Cardiac fibroblast (primary cell): Measurements from ENCODE around the gene TFR2.

Source experiments
- DNase-seq, 2 donors: peaks; one replicate each; pipeline versions ENCODE4 v3.0.0 to v3.0.0-alpha.2; 2010; ENCODE audit warnings: low read depth in 2 of 2
- H3K4me3 ChIP-seq, 2 donors: replicated peaks in 1 of 2; 1 replicate in 1 of 2; 2 replicates in 1 of 2; pipeline ENCODE4 v1.5.1; 2011; ENCODE audit warnings: low read depth in 2 of 2, low read length in 2 of 2, mild to moderate bottlenecking in 2 of 2, moderate library complexity in 1 of 2
- TF ChIP-seq, protein P1 (sequence below): IDR thresholded peaks from one replicate; pipeline ENCODE4 v1.5.1; 2011; ENCODE audit warnings: low read depth, mild to moderate bottlenecking, low read length, inconsistent platforms

Gene TFR2

DNA sequence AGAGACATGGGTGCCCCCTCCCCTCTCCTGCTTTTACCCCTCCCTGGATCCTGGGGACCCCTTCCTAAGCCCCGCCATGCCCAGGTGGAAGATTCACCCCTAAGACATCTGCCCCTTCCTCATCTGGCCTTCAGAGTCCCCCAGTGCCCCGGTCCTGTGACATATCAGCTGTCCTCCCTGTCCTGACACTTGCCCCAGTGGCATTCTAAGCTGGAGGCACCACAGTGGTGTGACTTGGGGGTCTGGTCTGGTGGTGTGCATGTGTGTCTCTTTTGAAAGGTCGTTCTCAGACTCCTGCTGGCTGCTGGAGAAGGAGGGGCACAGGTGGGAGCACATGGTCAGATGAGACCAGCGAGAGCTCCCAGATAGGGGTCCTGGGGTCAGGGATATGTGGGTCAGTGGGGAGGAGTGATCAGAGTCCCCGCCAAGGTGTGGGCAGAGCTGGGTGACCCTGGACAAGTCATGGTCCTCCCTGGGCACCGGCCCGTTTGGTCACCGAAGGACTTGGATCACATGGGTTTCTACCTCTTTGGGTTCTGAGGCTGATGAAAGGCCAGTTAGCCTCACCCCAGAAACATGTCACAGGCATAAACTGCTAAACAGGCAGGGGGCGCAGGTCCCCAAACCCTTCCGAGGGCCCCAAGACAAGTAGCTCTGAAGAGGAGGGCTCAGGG lies 645 bp upstream of the TFR2 start:
- TF ChIP-seq, protein P1, sequence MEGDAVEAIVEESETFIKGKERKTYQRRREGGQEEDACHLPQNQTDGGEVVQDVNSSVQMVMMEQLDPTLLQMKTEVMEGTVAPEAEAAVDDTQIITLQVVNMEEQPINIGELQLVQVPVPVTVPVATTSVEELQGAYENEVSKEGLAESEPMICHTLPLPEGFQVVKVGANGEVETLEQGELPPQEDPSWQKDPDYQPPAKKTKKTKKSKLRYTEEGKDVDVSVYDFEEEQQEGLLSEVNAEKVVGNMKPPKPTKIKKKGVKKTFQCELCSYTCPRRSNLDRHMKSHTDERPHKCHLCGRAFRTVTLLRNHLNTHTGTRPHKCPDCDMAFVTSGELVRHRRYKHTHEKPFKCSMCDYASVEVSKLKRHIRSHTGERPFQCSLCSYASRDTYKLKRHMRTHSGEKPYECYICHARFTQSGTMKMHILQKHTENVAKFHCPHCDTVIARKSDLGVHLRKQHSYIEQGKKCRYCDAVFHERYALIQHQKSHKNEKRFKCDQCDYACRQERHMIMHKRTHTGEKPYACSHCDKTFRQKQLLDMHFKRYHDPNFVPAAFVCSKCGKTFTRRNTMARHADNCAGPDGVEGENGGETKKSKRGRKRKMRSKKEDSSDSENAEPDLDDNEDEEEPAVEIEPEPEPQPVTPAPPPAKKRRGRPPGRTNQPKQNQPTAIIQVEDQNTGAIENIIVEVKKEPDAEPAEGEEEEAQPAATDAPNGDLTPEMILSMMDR: no peak
- no peak for DNase-seq
- H3K4me3 ChIP-seq: no peak overlapping the region

DNA sequence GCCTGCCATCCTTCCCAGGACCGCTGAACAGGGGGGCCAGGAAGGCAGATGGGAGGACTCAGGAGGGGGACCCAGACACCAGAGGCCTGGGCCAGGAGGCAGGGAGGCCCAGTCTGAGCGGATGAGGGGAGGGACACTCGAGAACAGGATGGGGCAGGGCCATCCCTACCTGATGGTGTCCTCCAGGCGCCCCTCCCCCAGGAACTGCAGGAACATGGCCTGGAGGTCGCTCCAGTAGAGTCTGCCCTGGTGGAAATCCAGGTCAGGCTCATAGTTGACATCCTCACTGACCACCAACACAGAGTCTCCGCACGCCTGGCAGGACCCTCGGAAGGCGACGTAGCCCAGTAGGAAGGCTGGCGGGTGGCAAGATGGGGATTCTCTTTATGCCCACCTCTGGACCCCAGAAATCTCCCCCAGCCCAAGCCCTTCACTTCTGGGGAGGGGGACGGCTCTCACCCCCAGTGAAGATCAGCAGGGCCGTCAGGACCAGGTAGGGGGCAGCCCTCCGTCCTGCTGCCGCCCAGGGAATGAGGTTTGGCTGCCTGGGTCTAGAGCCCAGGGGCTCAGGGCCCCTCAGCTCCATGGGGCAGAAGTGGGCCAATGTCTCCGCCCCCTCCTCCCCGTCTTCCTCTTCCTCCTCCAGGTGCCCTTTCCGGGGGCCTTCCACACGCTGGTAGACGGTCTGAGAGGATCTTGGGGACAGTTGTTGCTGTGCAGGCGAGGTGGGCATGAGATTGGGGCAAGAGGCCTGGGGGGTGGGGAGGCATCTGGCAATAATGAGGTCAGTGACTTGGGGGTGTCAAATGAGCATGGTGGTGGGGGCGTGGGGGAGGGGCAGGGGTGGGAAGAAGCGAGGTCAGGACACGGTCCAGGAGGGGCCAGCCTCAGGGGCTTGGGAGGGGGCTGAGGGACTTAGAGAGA lies 573 bp downstream of the TFR2 start:
- TF ChIP-seq, protein P1: no peak
- no peak overlapping the region for H3K4me3 ChIP-seq
- DNase-seq: no peak

DNA sequence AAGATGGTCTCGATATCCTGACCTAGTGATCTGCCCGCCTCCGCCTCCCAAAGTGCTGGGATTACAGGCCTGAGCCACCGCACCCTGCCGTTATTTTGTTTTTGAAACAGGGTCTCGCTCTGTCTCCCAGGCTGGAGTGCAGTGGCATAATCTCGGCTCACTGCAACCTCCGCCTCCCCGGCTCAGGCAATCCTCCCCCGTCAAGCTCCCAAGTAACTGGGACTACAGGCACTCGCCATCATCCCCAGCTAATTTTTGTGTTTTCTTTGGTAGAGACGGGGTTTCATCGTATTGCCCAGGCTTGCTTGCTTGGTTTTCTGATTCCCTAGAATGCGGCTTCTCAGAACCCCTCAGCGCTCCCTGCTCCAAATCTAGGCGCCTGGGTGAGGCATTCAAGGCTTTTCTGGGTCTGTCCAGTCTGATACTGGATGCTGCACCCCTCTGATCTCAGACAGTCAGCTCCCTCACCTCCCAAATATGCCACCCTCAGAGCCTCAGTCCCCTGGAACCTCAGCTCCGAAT lies 1.3 kb downstream of the TFR2 start:
- TF ChIP-seq, protein P1: no peak
- DNase-seq: no peak
- H3K4me3 ChIP-seq: no peak overlapping the region

DNA sequence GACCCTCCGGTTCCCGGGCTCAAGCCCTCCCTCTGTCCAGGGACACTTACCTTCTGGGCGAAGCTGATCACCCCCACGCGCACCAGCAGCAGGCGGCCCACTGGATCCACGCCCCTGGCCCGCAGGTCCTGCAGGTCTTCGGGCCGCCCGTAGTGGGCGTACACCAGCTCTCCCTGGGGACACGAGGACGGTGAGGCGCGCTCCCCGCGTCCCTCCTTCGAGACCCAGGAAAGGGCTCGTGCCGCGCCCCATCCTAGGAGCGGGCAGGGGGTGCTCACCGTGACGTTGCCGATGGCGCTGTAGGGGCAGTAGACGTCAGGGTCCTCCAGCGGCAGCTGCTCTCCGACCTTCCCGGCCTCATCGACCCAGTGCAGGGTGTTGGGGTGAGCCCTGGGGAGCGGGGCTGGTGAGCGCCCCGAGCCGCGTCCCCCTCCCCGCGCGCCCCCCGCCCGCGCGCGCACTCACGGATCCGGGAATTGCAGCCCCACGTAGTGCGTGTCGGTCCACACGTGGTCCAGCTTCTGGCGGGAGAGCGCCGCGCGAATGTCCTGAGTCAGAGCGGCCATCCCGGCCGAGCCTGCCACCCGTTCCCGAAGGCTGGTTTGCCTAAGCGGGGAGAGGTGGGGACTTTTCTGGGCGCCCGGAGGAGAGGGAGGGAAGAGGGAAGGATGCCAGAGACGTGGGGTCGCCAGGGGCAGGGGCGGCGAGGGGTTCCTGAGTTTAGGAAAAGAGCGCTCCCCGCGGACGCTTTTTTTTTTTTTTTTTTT lies 8.2 kb downstream of the TFR2 start:
- peak; percentile 23 to 27 for DNase-seq
- peak overlapping the region; percentile 33 to 45 for H3K4me3 ChIP-seq
- TF ChIP-seq, protein P1: peak; percentile 35

DNA sequence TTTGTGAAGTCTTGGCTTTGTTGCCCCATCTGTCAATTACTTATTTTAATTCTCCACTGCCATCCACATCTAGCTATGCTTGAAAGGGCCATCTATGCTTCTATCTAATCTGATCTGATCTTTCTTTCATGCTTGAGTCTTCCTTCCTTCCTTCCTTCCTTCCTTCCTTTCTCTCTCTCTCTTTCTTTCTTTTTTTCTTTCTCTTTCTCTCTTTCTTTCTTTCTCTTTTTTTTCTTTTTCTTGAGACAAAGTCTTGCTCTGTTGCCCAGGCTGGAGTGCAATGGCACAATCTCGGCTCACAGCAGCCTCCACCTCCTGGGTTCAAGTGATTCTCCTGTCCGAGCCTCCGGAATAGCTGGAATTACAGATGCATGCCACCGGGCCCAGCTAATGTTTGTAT lies 11.3 kb downstream of the TFR2 start:
- no peak for DNase-seq
- no peak overlapping the region for H3K4me3 ChIP-seq
- TF ChIP-seq, protein P1: no peak

DNA sequence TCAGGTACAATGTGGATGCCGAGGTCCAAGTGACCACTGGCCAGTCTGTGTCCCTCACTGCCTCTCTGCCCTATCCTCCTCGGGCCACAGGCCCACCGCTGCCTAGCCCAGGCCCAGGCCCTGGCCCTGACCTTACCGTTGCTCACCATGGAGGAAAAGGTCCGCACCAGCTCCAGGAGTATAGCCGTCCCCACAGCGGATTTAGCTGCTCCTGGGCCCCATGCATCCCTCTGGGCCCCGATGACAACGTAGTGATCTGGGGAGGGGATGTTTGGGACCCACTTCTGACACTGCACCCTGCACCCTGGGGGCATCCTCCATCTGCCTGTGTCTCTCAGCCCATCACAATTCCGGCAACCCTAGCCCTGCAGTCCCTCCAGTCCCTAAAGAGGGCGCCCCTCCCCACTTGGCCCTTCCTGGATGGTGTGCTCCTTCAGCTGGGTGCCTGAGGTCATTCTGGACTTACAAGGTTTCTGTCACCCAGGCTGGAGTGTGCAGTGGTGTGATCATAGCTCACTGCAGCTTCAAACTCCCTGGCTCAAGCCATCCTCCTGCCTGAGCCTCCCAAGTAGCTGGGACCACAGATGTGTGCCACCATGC lies 12.1 kb downstream of the TFR2 start:
- peak in 1 of 2 donors; percentile 23 for DNase-seq
- TF ChIP-seq, protein P1: peak; percentile 43
- no peak overlapping the region for H3K4me3 ChIP-seq
